Measurements from ENCODE around the gene XRRA1.

Gene XRRA1

GRCh38 chr11:74950374-74950969 is 1.6 kb upstream of the XRRA1 start:
- no peak for DNase-seq

- DNase-seq = no peak
These were observed 854 bp upstream of the XRRA1 start for GRCh38 chr11:74949753-74950137.

GRCh38 chr11:74948546-74948897 is 369 bp downstream of the XRRA1 start:
- no peak for DNase-seq

- DNase-seq = no peak
These were observed 6.7 kb downstream of the XRRA1 start for GRCh38 chr11:74942073-74942759.

- DNase-seq = no peak
These were observed 7.4 kb downstream of the XRRA1 start for GRCh38 chr11:74941492-74941891.

DNA sequence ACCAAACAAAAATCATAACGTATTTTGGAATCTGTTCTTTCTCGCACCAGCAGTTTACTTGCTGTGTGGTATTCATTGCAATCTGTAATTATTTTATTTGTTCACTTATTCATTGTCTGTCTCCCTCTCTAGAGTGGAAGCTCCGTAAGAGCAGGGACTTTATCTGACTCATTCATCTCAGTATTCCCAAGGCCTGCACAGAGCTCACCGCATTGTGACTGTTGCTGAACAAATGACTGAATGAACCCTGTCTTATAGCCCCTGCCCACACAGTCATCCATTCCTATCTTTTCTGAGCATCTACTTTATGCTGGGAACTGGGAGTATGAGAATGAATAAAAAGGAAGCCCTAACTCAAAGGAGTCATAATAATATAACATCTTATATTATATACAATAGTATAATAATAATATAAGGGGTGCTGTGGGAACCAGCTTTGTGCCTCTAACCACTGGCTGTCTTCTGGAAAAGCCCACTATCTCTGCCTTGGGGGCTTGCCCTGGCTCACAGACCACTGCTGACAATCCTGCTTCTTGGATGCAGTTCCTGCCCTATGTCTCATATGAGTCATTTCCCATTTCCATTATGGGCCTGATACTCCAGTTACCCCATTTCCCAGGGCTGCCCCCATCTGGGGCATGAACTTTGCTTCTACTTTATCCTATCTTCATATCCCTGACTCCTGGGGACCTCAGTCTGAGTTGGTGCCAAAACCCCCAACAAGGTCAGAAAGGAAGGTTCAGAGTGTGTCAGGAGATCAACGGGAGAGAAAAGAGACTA is 11.0 kb downstream of the XRRA1 start:
- DNase-seq = no peak

DNA sequence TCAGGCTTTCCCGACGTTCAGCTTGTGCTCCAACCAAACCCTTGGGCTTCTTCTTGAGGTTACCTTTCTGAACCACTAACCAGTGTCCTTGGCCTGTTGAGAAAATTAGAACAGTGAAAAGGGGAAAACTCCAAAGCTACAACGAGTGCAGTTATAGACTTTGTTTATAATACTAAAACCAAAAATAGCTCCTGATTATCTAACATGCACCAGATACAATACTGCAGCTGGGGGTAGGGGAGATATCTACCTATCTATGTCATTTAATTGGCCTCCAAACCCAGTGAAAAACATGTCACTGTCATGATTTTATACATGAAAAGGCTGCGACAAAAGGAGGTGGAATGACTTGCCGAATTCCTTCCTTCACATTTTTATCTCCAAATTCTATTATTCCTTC is 11.9 kb downstream of the XRRA1 start:
- no peak for DNase-seq

- no peak for DNase-seq
These were observed 12.8 kb downstream of the XRRA1 start for GRCh38 chr11:74936087-74936486.

DNA sequence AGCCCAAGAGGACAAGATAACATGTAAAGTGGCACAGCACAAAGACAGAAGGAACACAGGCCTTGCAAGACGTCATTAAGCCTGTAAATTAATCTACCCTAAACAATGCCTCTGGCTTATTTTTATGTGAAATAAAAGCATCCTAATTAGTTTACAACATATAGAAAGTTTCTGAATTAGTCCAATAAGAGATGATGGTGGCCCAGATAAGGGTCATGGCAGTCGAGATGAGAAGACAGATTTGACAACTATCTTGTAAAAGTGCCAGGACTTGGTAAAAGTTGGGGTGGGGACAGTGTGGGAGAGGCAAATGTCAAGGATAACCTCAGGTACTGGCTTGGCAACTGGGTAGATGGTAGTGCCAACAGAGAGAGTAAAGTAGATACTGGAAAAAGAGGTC is 13.6 kb downstream of the XRRA1 start:
- DNase-seq = no peak

DNA sequence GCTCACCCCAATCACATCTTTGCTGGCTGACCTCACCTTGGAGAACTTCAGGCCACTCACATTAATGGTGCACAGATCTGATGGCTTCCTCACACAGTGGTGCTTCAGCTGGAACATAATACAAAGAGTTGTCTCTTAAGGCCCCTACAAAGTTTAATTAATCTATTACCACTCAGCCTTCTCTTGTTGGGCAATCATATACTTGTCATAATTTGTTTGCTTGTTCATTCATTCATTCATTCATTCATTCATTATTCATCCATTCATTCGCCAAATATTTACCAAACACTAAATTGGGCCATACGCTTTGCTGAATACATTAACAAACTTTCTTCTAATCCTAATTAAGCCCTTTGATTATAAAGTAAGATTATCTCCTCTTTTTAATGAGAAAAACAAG is 15.1 kb downstream of the XRRA1 start:
- DNase-seq = no peak

- DNase-seq = no peak
These were observed 16.1 kb downstream of the XRRA1 start for GRCh38 chr11:74932797-74933196.

DNA sequence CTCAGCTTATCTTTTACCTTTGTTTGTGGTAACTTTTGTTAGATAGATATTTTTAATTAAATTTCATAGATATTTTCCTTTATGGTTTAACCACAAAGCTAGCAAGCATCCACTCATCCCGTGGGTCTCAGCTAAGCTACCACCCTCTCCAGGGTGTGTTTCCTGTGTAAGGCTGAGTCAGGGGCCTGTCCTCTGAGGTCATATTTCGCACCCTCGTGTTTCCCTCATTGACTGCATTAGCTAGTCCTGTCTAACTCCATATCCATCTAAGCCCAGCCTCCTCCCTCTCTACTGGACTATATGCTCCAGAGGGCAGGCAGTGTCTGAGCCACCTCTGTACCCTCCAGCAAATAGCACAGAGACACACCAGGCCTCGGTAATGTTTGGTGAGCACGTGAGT is 16.7 kb downstream of the XRRA1 start:
- no peak for DNase-seq

DNA sequence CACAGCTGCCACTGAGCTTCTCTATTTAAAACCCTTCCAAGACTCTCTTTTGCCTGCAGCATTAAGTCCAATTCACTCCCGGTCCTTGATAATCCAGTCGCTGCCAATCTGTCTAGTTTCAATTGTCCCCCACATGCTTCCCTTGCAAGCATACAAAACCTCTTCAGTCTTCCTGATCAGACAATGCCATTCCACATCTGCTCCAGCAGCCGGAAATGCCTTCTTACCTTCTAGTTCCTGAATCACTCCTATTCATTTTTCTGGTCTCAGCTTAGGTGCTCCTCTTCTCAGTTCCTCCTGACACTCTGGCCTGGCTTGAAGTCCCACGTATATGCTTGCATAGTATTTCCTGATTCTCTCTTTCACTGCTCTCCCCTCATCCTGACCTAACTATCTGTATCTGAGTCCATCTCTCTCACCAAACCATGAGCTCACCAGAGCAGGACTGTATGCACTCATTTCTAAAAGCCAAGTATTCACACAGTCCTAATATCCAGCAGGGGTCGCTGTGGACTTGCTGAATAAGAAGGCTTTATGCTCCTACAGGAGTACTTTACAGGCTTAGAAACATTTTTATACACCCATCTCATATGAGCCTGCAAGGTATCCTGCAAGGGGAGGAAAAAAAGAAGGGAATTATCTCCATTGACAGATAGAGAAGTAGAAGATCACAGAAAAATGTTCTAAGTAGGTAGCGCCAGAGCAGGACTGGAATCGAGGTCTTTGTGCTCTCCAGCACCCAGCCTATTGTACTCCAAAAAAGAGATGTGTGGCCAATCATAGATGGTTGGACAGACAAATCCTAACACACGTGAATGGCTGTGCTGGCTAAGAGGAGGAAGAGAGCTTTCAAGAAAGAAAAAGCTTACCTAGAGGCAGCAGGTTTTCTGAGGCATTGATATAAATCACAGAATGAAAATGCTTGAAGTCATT is 19.2 kb downstream of the XRRA1 start:
- DNase-seq = peak; percentile 19

- no peak for DNase-seq
These were observed 21.4 kb downstream of the XRRA1 start for GRCh38 chr11:74927496-74927895.

DNA sequence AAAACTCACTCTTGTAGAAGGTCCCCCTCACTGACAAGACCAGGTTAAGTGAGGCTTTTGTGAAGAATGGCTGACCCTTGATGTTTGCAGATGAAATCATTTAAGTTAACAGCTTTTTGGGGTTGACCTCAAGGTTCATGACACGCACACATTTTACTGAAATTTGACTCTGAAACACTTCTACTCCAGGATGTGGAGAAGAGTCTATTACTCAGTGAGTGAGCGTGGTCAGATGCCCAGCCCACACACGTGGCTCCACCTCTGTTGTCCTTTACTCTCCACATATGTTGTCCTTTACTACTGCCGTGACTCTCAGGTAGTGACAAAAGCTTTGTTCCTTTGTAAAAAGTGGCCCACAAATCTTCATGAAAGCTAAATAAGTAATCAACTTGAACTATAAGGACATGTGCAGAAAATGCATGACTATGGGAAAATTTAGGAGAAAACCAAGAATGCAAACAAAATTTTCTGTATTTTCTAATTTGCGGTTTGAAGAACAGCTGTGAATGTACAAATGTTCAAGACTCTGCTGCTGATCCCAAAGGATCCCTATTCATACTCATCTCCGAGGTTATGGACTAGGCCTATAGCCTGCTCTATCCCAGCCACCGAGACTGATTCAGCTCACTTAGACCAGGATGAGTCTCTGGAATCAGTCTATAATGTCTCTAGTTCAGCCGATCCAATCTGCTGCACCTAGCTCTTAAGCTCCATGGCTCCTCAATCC is 22.4 kb downstream of the XRRA1 start:
- no peak for DNase-seq

- no peak for DNase-seq
These were observed 23.6 kb downstream of the XRRA1 start for GRCh38 chr11:74925281-74925680.

DNA sequence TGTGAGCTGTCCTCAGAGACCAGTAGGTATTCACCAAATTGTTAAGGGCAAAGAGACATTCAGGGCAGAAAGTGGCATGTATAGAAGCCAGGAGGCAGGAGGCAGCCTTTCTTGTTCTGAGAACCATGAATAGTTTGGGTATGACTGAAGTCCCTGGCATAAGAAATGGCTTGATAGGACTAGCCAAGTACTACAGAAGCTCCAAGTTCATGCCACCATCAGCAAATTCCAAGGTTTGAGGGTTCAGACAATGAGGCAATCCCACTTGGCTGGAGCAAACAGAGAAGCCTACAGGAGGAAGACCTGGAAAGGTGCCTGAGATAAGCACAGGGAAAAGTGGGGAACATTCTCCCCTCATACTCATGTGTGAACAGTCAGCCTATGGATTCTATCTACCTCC is 25.8 kb downstream of the XRRA1 start:
- no peak for DNase-seq

GRCh38 chr11:74909812-74910211 is 39.1 kb downstream of the XRRA1 start:
- DNase-seq = no peak

DNA sequence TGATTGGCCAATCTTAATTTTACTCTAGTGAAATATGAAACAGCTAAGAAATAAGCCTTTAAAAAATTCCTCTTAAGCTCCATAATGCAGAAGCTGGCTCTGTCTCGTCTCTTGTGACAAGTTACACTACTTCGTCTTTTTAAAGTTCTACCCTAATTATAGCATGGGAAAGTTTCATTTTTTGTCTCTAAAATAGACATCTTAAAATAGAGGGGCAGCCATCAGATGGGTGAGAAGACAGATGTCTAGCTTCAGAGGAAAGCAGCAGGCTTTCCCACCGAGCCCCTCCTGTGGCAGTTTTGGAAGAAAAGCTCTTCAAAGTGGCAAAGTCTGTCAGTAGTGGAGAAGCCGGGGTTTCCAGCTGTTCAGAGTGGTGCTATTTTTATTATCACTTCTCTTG is 39.5 kb downstream of the XRRA1 start:
- no peak for DNase-seq

GRCh38 chr11:74905326-74905725 is 43.6 kb downstream of the XRRA1 start:
- no peak for DNase-seq

DNA sequence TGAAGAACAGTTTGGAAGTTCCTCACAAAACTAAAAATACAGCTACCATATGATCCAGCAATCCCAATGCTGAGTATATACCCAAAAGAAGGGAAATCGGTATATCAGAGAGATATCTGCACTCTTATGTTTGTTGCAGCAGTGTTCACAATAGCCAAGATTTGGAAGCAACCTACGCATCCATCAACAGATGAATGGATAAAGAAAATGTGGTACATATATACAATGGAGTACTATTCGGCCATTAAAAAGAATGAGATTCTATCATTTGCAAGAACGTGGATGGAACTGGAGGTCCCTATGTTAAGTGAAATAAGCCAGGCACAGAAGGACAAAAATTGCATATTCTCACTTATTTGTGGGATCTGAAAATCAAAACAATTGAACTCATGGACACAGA is 46.5 kb downstream of the XRRA1 start:
- DNase-seq = no peak

DNA sequence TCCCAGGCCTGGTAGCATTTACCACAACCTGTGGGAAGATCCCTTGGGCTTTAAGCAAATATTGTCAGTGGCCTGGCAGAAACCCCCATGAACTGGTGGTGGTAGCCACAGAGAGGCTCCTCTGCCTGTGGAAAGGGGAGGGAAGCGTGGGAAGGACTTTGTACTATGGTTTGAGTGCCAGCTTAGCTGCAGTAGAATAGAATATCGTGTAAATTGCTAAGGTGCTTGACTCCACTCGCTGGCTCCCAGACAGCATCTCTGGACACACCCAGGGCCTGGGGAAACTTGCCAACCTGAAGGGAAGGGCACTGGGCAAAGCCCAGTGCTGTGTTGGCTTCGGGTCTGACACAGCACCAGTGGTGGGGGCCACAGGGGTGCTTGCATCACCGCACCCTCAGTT is 52.6 kb downstream of the XRRA1 start:
- DNase-seq = no peak
